Ishikawa (cell line): Measurements from ENCODE around the gene SSTR5.

Source experiments
- CEBPB ChIP-seq: IDR thresholded peaks from 2 replicates; pipeline ENCODE4 v1.6.1; 2012
- CREB1 ChIP-seq: IDR thresholded peaks from 2 replicates; pipeline ENCODE4 v1.6.1; 2012; ENCODE audit warnings: low read depth
- EGR1 ChIP-seq: IDR thresholded peaks from 2 replicates; pipeline ENCODE4 v1.6.1; 2012
- EP300 ChIP-seq: IDR thresholded peaks from 2 replicates; pipeline ENCODE4 v1.6.1; 2012; ENCODE audit warnings: borderline replicate concordance
- FOXM1 ChIP-seq: IDR thresholded peaks from 2 replicates; pipeline ENCODE4 v1.6.1; 2012; ENCODE audit warnings: low read depth, borderline replicate concordance
- MAX ChIP-seq: IDR thresholded peaks from 2 replicates; pipeline ENCODE4 v1.6.1; 2012
- NFIC ChIP-seq: IDR thresholded peaks from 2 replicates; pipeline ENCODE4 v1.6.1; 2012
- RAD21 ChIP-seq: IDR thresholded peaks from 2 replicates; pipeline ENCODE4 v1.6.1; 2012; ENCODE audit warnings: low read depth
- REST ChIP-seq: IDR thresholded peaks from 2 replicates; pipeline ENCODE4 v1.6.1; 2012; ENCODE audit warnings: low read depth, mild to moderate bottlenecking
- TAF1 ChIP-seq: IDR thresholded peaks from 2 replicates; pipeline ENCODE4 v1.6.1; 2012; ENCODE audit warnings: low read depth, mild to moderate bottlenecking
- TCF12 ChIP-seq: IDR thresholded peaks from 2 replicates; pipeline ENCODE4 v1.6.1; 2012; ENCODE audit warnings: low read depth
- USF1 ChIP-seq: IDR thresholded peaks from 2 replicates; pipeline ENCODE4 v1.6.1; 2012
- ZBTB7A ChIP-seq: IDR thresholded peaks from 2 replicates; pipeline ENCODE4 v1.6.1; 2012; ENCODE audit warnings: low read depth

GRCh38 chr16:1039762-1040161 is 32.8 kb upstream of the SSTR5 start:
- TF ChIP-seq ZBTB7A, result no peak
- no peak for TF ChIP-seq TAF1
- no peak for TF ChIP-seq REST
- TF ChIP-seq TCF12, result no peak
- TF ChIP-seq EP300, result no peak
- TF ChIP-seq CREB1, result no peak
- no peak for TF ChIP-seq MAX
- TF ChIP-seq NFIC, result no peak
- no peak for TF ChIP-seq USF1
- TF ChIP-seq EGR1, result no peak
- no peak for TF ChIP-seq RAD21
- TF ChIP-seq CEBPB, result no peak
- TF ChIP-seq FOXM1, result no peak
